Astrocyte (in vitro differentiated cells and primary cell): ENCODE measurements around the gene APC2.

Experiments
- EZH2 ChIP-seq: IDR thresholded peaks from 2 replicates; pipeline ENCODE4 v1.6.1; 2012; ENCODE audit warnings: mild to moderate bottlenecking, low read length, inconsistent platforms; ENCODE audit not compliant: insufficient read depth
- TF ChIP-seq, protein P1 (sequence below): IDR thresholded peaks from 2 replicates; pipeline ENCODE4 v1.5.1; 2011; ENCODE audit warnings: low read depth, mild to moderate bottlenecking, inconsistent platforms, low read length, moderate library complexity; ENCODE audit not compliant: insufficient read depth

DNA sequence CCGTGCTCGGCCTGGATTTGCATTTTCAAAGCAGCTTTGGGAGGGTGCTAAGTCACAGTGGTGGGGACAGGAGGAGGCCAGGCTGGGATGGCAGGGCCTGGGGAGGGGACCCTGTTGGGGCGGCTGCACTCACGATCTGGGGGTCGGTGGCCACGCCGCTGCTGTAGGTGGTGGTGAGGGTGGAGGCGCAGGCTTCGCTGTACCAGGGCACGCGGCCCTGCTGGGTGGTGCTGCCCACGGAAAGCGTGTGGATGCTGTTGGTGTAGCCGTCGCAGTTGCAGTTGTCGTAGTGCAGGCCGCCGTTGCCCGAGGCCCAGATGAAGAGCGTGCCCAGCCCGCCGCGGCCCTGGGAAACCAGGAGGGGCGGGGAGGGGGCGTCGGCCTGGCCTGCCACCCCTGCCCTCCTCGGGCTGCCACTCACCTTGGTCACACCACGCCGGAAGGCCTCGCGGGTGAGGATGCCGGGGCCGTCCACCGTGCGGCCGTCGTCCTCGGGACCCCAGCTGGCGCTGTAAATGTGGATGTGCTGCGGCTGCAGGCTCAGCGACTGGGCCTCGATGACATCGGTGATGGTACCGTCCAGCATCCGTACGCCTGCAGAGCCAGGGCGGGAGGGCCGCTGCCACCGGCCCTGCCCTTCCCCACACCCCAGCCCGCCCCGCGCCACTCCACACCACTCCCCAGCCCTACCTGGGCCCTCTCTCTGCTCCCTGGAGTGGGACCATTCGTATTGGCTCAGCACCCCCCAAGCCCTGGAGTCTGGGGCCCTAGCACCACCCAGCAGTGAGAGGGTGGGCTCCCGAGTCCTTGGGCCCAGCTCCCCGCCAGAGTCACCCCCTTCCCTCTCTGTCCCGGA, 37.0 kb downstream of the APC2 start:
- TF ChIP-seq, protein P1, sequence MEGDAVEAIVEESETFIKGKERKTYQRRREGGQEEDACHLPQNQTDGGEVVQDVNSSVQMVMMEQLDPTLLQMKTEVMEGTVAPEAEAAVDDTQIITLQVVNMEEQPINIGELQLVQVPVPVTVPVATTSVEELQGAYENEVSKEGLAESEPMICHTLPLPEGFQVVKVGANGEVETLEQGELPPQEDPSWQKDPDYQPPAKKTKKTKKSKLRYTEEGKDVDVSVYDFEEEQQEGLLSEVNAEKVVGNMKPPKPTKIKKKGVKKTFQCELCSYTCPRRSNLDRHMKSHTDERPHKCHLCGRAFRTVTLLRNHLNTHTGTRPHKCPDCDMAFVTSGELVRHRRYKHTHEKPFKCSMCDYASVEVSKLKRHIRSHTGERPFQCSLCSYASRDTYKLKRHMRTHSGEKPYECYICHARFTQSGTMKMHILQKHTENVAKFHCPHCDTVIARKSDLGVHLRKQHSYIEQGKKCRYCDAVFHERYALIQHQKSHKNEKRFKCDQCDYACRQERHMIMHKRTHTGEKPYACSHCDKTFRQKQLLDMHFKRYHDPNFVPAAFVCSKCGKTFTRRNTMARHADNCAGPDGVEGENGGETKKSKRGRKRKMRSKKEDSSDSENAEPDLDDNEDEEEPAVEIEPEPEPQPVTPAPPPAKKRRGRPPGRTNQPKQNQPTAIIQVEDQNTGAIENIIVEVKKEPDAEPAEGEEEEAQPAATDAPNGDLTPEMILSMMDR = no peak
- TF ChIP-seq EZH2 = no peak
